ENCODE measurements around the gene C6orf120. TPM values are rescaled to one million over a fixed set of nuclear protein-coding genes. Genes with fewer than 3 reads are reported as not detected.

Gene C6orf120
- total RNA-seq, 6 donors from 2014 or later = 16.8 to 33.5 (median 26.9) TPM

DNA sequence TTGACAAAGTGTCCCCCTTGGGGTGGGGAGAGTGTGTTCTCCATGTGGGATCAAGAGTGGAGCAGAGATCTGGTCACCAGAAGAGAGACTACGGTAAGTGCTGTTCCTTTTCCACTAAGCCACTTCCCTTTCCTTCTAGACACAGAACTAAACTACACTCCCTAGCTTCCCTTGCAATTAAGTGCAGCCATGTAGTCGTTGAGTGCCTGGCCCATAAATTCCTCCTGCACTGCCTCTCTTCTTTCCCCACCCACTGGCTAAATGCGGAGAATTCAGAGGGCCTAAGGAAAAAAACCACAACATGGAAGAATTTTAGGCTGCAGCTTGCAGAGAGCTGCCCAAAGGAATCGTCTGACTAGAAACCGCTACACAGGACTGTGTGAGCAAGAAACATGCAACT, 1.6 kb upstream of the C6orf120 start:
- Histone ChIP-seq H3K4me1 (peaks cover 37 to 43% (median 41%) of the 10 kb centered on the region in 4 donors), H3K4me3 (peak overlapping the region in 1 of 4 donors; percentile 74), H3K36me3 (peaks cover 0 to 4% (median 0%) of the 10 kb centered on the region in 4 donors), H3K9me3 (no peaks in the 10 kb centered on the region), H3K27ac (no peak overlapping the region), H3K27me3 (no peaks in the 10 kb centered on the region)
- ATAC-seq (ENCODE audit: low FRiP score in 2 of 2) (no peak), DNase-seq (no peak)
- WGBS, 2 donors = 54 to 66% methylated on average over 5 of the region's 5 CpGs
- TF ChIP-seq POLR2A (IDR thresholded peaks at IDR 0.05) (no peak), EP300 (IDR thresholded peaks at IDR 0.05) (no peak), POLR2AphosphoS5 (IDR thresholded peaks at IDR 0.05) (no peak)
- TF ChIP-seq, protein P1, sequence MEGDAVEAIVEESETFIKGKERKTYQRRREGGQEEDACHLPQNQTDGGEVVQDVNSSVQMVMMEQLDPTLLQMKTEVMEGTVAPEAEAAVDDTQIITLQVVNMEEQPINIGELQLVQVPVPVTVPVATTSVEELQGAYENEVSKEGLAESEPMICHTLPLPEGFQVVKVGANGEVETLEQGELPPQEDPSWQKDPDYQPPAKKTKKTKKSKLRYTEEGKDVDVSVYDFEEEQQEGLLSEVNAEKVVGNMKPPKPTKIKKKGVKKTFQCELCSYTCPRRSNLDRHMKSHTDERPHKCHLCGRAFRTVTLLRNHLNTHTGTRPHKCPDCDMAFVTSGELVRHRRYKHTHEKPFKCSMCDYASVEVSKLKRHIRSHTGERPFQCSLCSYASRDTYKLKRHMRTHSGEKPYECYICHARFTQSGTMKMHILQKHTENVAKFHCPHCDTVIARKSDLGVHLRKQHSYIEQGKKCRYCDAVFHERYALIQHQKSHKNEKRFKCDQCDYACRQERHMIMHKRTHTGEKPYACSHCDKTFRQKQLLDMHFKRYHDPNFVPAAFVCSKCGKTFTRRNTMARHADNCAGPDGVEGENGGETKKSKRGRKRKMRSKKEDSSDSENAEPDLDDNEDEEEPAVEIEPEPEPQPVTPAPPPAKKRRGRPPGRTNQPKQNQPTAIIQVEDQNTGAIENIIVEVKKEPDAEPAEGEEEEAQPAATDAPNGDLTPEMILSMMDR (IDR thresholded peaks at IDR 0.05) = no peak

- DNase-seq (no peak), ATAC-seq (ENCODE audit: low FRiP score in 2 of 2) (peak; percentile 6 to 16)
- H3K4me3 ChIP-seq = peak overlapping the region; percentile 74 to 99 (median 94)
- H3K9me3 ChIP-seq = no peaks in the 10 kb centered on the region
- H3K27ac ChIP-seq = peak overlapping the region; percentile 93 to 97 (median 94)
- 0 to 1% methylated on average over 20 to 35 of the region's 54 CpGs for WGBS, 2 donors
- H3K27me3 ChIP-seq = no peaks in the 10 kb centered on the region
- TF ChIP-seq EP300 (IDR thresholded peaks at IDR 0.05) = no peak
- TF ChIP-seq, protein P1 (IDR thresholded peaks at IDR 0.05) = peak in 1 of 6 experiments; percentile 4
- H3K4me1 ChIP-seq = peaks cover 37 to 47% (median 41%) of the 10 kb centered on the region in 4 donors
- peaks cover 0 to 4% (median 0%) of the 10 kb centered on the region in 4 donors for H3K36me3 ChIP-seq
Observed at GRCh38 chr6:169701311-169701953, 494 bp upstream of the C6orf120 start.

DNA sequence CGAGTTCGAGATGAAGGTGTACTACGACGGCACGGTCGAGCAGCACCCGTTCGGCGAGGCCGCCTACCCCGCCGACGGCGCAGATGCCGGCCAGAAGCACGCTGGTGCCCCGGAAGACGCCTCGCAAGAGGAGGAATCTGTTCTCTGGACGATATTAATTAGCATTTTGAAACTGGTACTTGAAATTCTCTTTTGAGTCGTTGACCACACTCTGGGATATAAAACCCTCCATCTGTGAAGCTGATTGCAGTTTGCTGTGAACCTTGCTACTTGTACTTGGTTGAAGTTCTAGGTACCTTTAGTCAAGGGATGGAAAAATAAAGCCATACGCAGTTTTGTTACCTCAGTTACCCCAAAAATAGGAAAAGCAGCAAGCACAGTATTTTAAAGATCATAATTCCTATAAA, 917 bp downstream of the C6orf120 start:
- DNase-seq (no peak), ATAC-seq (ENCODE audit: low FRiP score in 2 of 2) (peak in 1 of 2 donors; percentile 31)
- no peaks in the 10 kb centered on the region for H3K9me3 ChIP-seq
- WGBS, 2 donors = 4 to 7% methylated on average over 12 to 21 of the region's 22 CpGs
- H3K27me3 ChIP-seq = no peaks in the 10 kb centered on the region
- peak overlapping the region; percentile 74 to 99 (median 94) for H3K4me3 ChIP-seq
- H3K4me1 ChIP-seq = peaks cover 37 to 47% (median 41%) of the 10 kb centered on the region in 4 donors
- H3K36me3 ChIP-seq = peaks cover 0 to 6% (median 0%) of the 10 kb centered on the region in 4 donors
- H3K27ac ChIP-seq = peak overlapping the region; percentile 93 to 97 (median 94)
- TF ChIP-seq, protein P1 (IDR thresholded peaks at IDR 0.05) = no peak
- TF ChIP-seq POLR2AphosphoS5 (IDR thresholded peaks at IDR 0.05) = no peak
- TF ChIP-seq POLR2A (IDR thresholded peaks at IDR 0.05) = no peak
- no peak for TF ChIP-seq EP300 (IDR thresholded peaks at IDR 0.05)

DNA sequence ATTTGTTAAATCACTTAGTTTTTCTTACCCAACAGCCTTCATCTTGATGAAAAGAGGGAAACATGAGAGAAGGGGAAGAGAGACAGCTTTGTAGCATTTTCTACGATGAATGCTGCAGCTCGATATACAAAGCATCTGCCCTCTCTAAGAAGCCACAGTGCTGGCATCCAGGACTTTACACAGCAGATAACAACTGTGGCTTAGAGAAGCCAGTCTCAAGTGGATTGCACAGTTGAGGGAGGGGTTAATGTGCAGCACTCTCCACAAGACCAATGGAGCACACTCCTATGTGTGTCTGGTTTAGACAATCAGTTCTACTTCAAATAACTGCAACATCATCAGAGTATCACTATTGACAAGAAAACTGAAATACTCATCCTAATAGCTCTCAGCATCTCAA, 5.8 kb downstream of the C6orf120 start:
- no peaks in the 10 kb centered on the region for H3K9me3 ChIP-seq
- 86 to 91% methylated on average over 2 of the region's 2 CpGs for WGBS, 2 donors
- no peak for ATAC-seq (ENCODE audit: low FRiP score in 2 of 2)
- no peak overlapping the region for H3K27ac ChIP-seq
- no peak for DNase-seq
- H3K4me1 ChIP-seq = peaks cover 19 to 29% (median 23%) of the 10 kb centered on the region in 4 donors
- H3K36me3 ChIP-seq = peaks cover 7 to 49% (median 17%) of the 10 kb centered on the region in 4 donors
- H3K4me3 ChIP-seq = no peak overlapping the region
- no peaks in the 10 kb centered on the region for H3K27me3 ChIP-seq
- TF ChIP-seq POLR2A (IDR thresholded peaks at IDR 0.05) = no peak
- no peak for TF ChIP-seq EP300 (IDR thresholded peaks at IDR 0.05)
- TF ChIP-seq, protein P1 (IDR thresholded peaks at IDR 0.05) = no peak
- no peak for TF ChIP-seq POLR2AphosphoS5 (IDR thresholded peaks at IDR 0.05)

DNA sequence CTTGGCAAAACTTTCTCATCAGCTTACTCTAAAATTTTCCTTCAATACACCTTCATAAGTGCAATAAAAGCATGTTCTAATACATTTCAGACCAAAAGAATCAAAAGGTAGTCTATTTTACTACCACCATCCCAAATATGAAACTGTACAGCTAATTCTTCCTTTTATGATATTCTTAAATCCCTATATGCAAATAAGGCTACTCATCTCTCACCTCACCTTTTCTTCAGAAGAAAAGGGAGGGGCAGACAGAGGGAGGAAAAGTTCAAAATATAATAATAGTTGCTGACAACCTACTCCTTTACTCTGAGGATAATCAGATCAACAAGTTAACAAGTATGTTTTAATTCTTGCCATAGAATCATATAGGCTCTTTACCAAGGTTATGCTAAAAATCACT, 7.4 kb downstream of the C6orf120 start:
- DNase-seq (no peak), ATAC-seq (ENCODE audit: low FRiP score in 2 of 2) (no peak)
- Histone ChIP-seq H3K4me1 (peaks cover 4 to 13% (median 8%) of the 10 kb centered on the region in 4 donors), H3K36me3 (peaks cover 10 to 62% (median 24%) of the 10 kb centered on the region in 4 donors), H3K4me3 (no peak overlapping the region), H3K27ac (no peak overlapping the region), H3K27me3 (no peaks in the 10 kb centered on the region), H3K9me3 (no peaks in the 10 kb centered on the region)
- TF ChIP-seq, protein P1 (IDR thresholded peaks at IDR 0.05) = no peak
- no peak for TF ChIP-seq POLR2A (IDR thresholded peaks at IDR 0.05)
- TF ChIP-seq EP300 (IDR thresholded peaks at IDR 0.05) = no peak
- TF ChIP-seq POLR2AphosphoS5 (IDR thresholded peaks at IDR 0.05) = no peak

Data from upper lobe of left lung (tissue), 6 donors.